ENCODE measurements around the gene MRPL52.
"Not testable (repeated sequence)": the region's sequence is repeated elsewhere in the genome, so short reads cannot be mapped to it uniquely, and the experiment has no call there.

The MRPL52 gene

GRCh38 chr14:22854963-22855724 lies 25.5 kb downstream of the MRPL52 start:
- 91 to 95% methylated on average over 8 of the region's 8 CpGs for WGBS, 2 experiments
- no peak overlapping the region for H3K27ac ChIP-seq (ENCODE audit: insufficient read depth, low read depth, low read length, poor library complexity, severe bottlenecking)
- no peaks in the 10 kb centered on the region for H3K36me3 ChIP-seq (ENCODE audit: control insufficient read depth, insufficient read depth, low read length)
- no peaks in the 10 kb centered on the region for H3K9me3 ChIP-seq (ENCODE audit: control insufficient read depth, low read length)
- no peaks in the 10 kb centered on the region for H3K4me1 ChIP-seq (ENCODE audit: control insufficient read depth, insufficient read depth, low read length)
- H3K27me3 ChIP-seq (ENCODE audit: control insufficient read depth, insufficient read depth, low read length, poor library complexity, severe bottlenecking), result no peaks in the 10 kb centered on the region
- no peak overlapping the region for H3K4me3 ChIP-seq (ENCODE audit: insufficient read depth, low read depth, low read length)

DNA sequence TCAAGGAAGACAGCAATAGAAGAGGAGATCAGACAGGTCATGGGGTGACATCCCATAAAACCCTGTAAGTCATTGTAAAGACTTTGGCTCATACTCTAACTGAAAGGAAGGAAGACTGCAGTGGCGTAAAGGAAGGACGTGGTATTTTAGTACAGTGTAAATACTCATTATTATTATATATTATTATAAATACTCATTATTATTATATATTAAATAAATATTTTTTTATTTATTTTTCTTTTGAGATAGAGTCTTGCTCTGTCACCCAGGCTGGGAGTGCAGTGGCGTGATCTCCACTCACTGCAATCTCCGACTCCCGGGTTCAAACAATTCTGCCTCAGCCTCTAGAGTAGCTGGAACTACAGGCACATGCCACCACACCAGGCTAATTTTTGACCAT lies 26.7 kb downstream of the MRPL52 start:
- no peaks in the 10 kb centered on the region for H3K4me1 ChIP-seq (ENCODE audit: control insufficient read depth, insufficient read depth, low read length)
- H3K36me3 ChIP-seq (ENCODE audit: control insufficient read depth, insufficient read depth, low read length), result no peaks in the 10 kb centered on the region
- 85 to 95% methylated on average over 3 of the region's 5 CpGs for WGBS, 2 experiments
- no peak overlapping the region for H3K27ac ChIP-seq (ENCODE audit: insufficient read depth, low read depth, low read length, poor library complexity, severe bottlenecking)
- no peaks in the 10 kb centered on the region for H3K9me3 ChIP-seq (ENCODE audit: control insufficient read depth, low read length)
- no peaks in the 10 kb centered on the region for H3K27me3 ChIP-seq (ENCODE audit: control insufficient read depth, insufficient read depth, low read length, poor library complexity, severe bottlenecking)
- H3K4me3 ChIP-seq (ENCODE audit: insufficient read depth, low read depth, low read length), result no peak overlapping the region

- H3K9me3 ChIP-seq (ENCODE audit: control insufficient read depth, low read length); H3K4me3 ChIP-seq (ENCODE audit: insufficient read depth, low read depth, low read length); H3K36me3 ChIP-seq (ENCODE audit: control insufficient read depth, insufficient read depth, low read length); H3K4me1 ChIP-seq (ENCODE audit: control insufficient read depth, insufficient read depth, low read length); H3K27ac ChIP-seq (ENCODE audit: insufficient read depth, low read depth, low read length, poor library complexity, severe bottlenecking); H3K27me3 ChIP-seq (ENCODE audit: control insufficient read depth, insufficient read depth, low read length, poor library complexity, severe bottlenecking): not testable (repeated sequence)
- 82 to 92% methylated on average over 3 of the region's 3 CpGs for WGBS, 2 experiments
These were observed 30.7 kb downstream of the MRPL52 start for GRCh38 chr14:22860377-22860776.

DNA sequence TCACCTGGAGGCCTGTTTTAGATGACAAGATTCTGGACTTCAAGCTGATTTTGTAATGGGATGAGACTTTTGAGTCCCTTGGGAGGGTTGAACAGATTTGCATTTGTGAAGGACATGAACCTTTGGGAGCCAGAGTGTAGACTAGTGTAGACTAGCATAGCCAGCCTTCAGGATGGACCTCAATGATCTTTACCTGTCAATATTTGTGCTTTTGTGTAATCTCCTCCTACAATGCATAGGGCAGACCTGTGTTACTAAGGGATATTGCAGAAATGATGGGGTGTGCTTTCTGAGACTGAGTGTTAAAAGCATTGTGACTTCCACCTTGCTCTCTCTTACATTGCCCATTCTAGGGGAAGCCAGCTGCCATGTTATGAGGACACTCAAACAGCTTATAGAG lies 32.0 kb downstream of the MRPL52 start:
- Histone ChIP-seq H3K36me3 (ENCODE audit: control insufficient read depth, insufficient read depth, low read length) (no peaks in the 10 kb centered on the region), H3K27me3 (ENCODE audit: control insufficient read depth, insufficient read depth, low read length, poor library complexity, severe bottlenecking) (no peaks in the 10 kb centered on the region), H3K27ac (ENCODE audit: insufficient read depth, low read depth, low read length, poor library complexity, severe bottlenecking) (no peak overlapping the region), H3K9me3 (ENCODE audit: control insufficient read depth, low read length) (no peaks in the 10 kb centered on the region), H3K4me1 (ENCODE audit: control insufficient read depth, insufficient read depth, low read length) (no peaks in the 10 kb centered on the region), H3K4me3 (ENCODE audit: insufficient read depth, low read depth, low read length) (no peak overlapping the region)

DNA sequence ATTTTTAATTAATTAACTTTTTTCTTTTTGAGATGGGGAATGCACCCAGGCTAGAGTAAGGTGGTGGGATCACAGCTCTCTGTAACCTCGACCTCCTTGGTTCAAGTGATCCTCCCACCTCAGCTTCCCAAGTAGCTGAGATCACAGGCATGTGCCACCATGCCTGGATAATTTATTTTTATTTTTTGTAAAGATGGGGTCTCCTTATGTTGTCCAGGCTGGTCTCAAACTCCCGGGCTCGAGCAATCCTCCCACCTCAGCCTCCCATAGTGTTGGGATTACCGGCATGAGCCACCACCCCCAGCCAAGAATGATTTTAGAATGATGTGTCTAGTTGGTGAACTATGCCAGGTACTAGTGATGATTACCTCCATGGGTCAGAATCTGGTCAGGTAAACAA lies 35.3 kb downstream of the MRPL52 start:
- 95% methylated on average over 4 of the region's 4 CpGs for WGBS, 2 experiments
- Histone ChIP-seq H3K27ac (ENCODE audit: insufficient read depth, low read depth, low read length, poor library complexity, severe bottlenecking) (no peak overlapping the region), H3K9me3 (ENCODE audit: control insufficient read depth, low read length) (no peaks in the 10 kb centered on the region), H3K27me3 (ENCODE audit: control insufficient read depth, insufficient read depth, low read length, poor library complexity, severe bottlenecking) (no peaks in the 10 kb centered on the region), H3K4me3 (ENCODE audit: insufficient read depth, low read depth, low read length) (no peak overlapping the region), H3K4me1 (ENCODE audit: control insufficient read depth, insufficient read depth, low read length) (no peaks in the 10 kb centered on the region), H3K36me3 (ENCODE audit: control insufficient read depth, insufficient read depth, low read length) (no peaks in the 10 kb centered on the region)

DNA sequence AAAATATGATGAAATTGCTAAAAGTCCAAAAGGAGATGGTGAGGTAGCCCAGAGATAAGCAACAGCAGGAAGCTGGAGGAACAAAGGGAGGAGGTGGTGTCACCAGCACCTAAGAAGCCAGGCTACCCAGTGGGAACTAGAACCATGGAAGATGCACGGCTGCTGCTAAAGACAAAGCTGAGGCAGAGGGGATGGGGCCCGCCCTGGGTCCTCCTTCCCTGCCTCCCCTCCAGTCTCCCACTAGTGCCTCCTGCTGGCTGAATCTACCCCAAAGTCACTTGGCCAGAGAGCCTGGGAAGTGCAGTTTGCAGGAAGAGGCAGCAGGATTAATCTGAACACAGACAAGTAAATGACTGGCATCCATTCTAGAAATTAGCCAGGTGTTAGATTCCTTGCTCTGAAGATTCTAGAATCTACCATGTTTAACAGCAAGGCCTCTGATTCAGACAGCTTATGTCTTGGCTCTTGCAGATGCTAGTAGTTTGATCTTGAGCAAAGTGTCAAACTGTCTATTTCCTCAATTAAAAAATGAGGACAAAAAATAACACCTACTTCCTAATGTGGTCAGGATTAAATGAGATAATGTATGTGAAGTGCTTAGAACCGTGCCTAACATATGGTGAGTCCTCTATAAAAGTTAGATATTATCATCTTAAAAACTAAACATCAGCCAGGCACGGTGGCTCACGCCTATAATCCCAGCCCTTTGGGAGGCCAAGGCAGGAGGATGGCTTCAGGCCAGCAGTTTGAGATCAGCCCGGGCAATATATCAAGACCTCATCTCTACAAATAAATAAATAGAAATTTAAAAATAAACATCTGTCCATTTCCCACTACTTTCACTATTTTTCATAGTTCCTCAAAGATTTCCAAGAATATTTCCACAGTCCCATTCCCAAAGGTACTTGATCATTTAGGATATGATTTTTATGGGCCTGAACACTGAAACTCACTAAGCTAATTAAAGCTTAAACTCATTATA lies 36.0 kb downstream of the MRPL52 start:
- Histone ChIP-seq H3K36me3 (ENCODE audit: control insufficient read depth, insufficient read depth, low read length) (no peaks in the 10 kb centered on the region), H3K27me3 (ENCODE audit: control insufficient read depth, insufficient read depth, low read length, poor library complexity, severe bottlenecking) (no peaks in the 10 kb centered on the region), H3K27ac (ENCODE audit: insufficient read depth, low read depth, low read length, poor library complexity, severe bottlenecking) (no peak overlapping the region), H3K4me3 (ENCODE audit: insufficient read depth, low read depth, low read length) (no peak overlapping the region), H3K9me3 (ENCODE audit: control insufficient read depth, low read length) (no peaks in the 10 kb centered on the region), H3K4me1 (ENCODE audit: control insufficient read depth, insufficient read depth, low read length) (peaks cover 4% of the 10 kb centered on the region)
- 67 to 73% methylated on average over 5 of the region's 6 CpGs for WGBS, 2 experiments

DNA sequence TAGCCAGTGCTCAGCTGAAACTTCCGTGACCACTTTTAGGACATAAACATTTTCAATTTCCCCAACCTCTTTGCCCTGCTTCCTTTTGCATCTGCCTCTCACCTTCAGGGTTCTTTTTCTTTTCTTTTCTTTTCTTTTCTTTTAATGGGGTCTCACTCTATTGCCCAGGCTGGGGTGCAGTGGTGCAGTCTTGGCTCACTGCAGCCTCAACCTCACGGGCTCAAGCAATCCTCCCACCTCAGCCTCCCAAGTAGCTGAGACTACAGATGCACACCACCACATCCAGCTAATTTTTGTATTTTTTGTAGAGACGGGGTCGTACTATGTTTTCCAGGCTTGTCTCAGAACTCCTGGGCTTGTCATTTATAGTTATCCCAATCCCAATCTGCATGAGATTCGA lies 37.2 kb downstream of the MRPL52 start:
- Histone ChIP-seq H3K9me3 (ENCODE audit: control insufficient read depth, low read length) (no peaks in the 10 kb centered on the region), H3K27me3 (ENCODE audit: control insufficient read depth, insufficient read depth, low read length, poor library complexity, severe bottlenecking) (no peaks in the 10 kb centered on the region), H3K4me1 (ENCODE audit: control insufficient read depth, insufficient read depth, low read length) (peaks cover 7% of the 10 kb centered on the region), H3K4me3 (ENCODE audit: insufficient read depth, low read depth, low read length) (no peak overlapping the region), H3K27ac (ENCODE audit: insufficient read depth, low read depth, low read length, poor library complexity, severe bottlenecking) (no peak overlapping the region), H3K36me3 (ENCODE audit: control insufficient read depth, insufficient read depth, low read length) (no peaks in the 10 kb centered on the region)
- 93 to 96% methylated on average over 5 of the region's 5 CpGs for WGBS, 2 experiments

DNA sequence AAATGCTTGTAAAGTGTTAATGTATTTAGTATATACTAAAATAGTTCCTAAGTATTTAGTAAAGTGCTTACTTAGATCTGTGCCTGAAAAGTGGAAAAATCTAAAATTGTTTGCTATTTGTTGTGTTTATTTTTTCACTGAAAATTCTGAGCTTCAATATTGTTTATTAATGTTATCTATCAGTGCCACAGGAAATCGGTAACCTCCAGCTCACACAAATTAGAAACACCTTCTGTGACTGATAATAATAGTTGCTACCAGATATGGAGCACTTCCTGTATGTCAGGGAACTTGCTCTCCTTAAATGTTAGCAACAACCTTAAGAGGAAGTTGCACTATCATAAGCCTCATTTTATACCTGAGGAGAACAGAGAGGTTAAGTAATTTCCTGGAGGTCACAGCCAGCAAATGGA lies 41.1 kb downstream of the MRPL52 start:
- peak overlapping the region; percentile 42 for H3K27ac ChIP-seq (ENCODE audit: insufficient read depth, low read depth, low read length, poor library complexity, severe bottlenecking)
- H3K27me3 ChIP-seq (ENCODE audit: control insufficient read depth, insufficient read depth, low read length, poor library complexity, severe bottlenecking), result no peaks in the 10 kb centered on the region
- no peaks in the 10 kb centered on the region for H3K36me3 ChIP-seq (ENCODE audit: control insufficient read depth, insufficient read depth, low read length)
- H3K9me3 ChIP-seq (ENCODE audit: control insufficient read depth, low read length), result no peaks in the 10 kb centered on the region
- H3K4me3 ChIP-seq (ENCODE audit: insufficient read depth, low read depth, low read length), result peak overlapping the region; percentile 79
- WGBS, 2 experiments, result 20% methylated on average over 1 of the region's 1 CpG; no CpG with 5 or more reads in 1 of the 2 experiments
- H3K4me1 ChIP-seq (ENCODE audit: control insufficient read depth, insufficient read depth, low read length), result peaks cover 7% of the 10 kb centered on the region

DNA sequence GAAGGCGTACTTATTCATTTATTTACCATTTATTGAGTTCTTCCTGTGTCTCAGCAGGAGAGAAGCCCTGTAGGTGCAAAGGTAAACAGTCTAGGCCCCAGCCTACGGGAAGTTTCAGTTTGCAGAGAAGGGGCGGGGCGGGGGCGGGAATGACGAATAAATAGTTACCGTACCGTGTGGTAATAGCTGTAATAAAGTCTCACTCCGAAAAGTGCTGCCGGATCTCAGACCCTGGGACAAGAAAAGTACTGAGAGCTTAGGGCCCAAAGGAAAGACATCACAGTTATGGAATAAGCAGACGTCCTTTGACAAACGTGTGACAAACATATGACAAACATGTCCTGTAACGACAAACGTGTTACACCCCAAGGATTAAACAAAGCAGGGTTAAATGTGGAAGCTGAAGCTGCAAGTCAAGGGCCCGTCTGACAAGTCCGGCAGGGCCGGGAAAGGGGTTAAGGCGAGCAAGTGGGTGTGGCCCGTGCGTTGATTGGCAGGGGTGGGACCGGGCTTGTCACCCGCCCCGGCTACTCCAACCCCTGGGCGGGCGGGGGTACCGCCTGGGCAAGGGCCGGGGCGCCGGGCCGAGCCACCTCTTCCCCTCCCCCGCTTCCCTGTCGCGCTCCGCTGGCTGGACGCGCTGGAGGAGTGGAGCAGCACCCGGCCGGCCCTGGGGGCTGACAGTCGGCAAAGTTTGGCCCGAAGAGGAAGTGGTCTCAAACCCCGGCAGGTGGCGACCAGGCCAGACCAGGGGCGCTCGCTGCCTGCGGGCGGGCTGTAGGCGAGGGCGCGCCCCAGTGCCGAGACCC lies 41.7 kb downstream of the MRPL52 start, which contains the start of gene LRP10:
Gene LRP10, plus strand, starts transcription at position 517 of the 809 bp plus-strand sequence. CDS start 564 bp downstream, outside the sequence.
- Histone ChIP-seq H3K36me3 (ENCODE audit: control insufficient read depth, insufficient read depth, low read length) (no peaks in the 10 kb centered on the region), H3K4me3 (ENCODE audit: insufficient read depth, low read depth, low read length) (peak within 1 kb of the TSS; percentile 79), H3K27ac (ENCODE audit: insufficient read depth, low read depth, low read length, poor library complexity, severe bottlenecking) (peak within 1 kb of the TSS; percentile 81), H3K27me3 (ENCODE audit: control insufficient read depth, insufficient read depth, low read length, poor library complexity, severe bottlenecking) (no peaks in the 10 kb centered on the region), H3K4me1 (ENCODE audit: control insufficient read depth, insufficient read depth, low read length) (peaks cover 7% of the 10 kb centered on the region), H3K9me3 (ENCODE audit: control insufficient read depth, low read length) (no peaks in the 10 kb centered on the region)
- WGBS, 2 experiments, result 0% methylated on average over 50 of the region's 50 CpGs
